Sigmoid colon (tissue), 7 donors: ENCODE results near the gene TMED4. TPM values are rescaled to one million over a fixed set of nuclear protein-coding genes. Genes with fewer than 3 reads are reported as not detected.
"Not testable (repeated sequence)": the region's sequence is repeated elsewhere in the genome, so short reads cannot be mapped to it uniquely, and the experiment has no call there.

Experiments used
- DNase-seq: peaks from one replicate; pipeline ENCODE4 v3.0.0-alpha.2; 2019
- H3K27ac ChIP-seq, 4 donors: fragments of 200-600 bp; sonication (generic); one replicate each; pipeline ENCODE4 v1.5.1; 2016 to 2019; ENCODE audit warnings: mild to moderate bottlenecking in 1 of 4
- H3K27me3 ChIP-seq, 3 donors: fragments of 200-600 bp; sonication (generic); one replicate each; pipeline ENCODE4 v1.5.1; 2019; ENCODE audit warnings: mild to moderate bottlenecking in 1 of 3
- H3K36me3 ChIP-seq, 4 donors: fragments of 200-600 bp; sonication (generic); one replicate each; pipeline ENCODE4 v1.5.1; 2016 to 2019
- H3K4me1 ChIP-seq, 4 donors: fragments of 200-600 bp; sonication (generic); one replicate each; pipeline ENCODE4 v1.5.1; 2017 to 2019
- H3K4me3 ChIP-seq, 4 donors: fragments of 200-600 bp; sonication (generic); one replicate each; pipeline ENCODE4 v1.5.1; 2017 to 2019; ENCODE audit warnings: mild to moderate bottlenecking in 2 of 4, moderate library complexity in 1 of 4
- H3K9me3 ChIP-seq, 4 donors: fragments of 200-600 bp in 3 of 4; sonication (generic) in 3 of 4; one replicate each; pipeline versions ENCODE4 v1.5.1 to v1.6.1; 2013 to 2019
- CTCF ChIP-seq, 4 experiments: fragments of 450-650 bp in 3 of 4; fragments of 200-600 bp in 1 of 4; IDR thresholded peaks; one replicate each; pipeline ENCODE4 v1.5.1; 2016 to 2019; ENCODE audit warnings: antibody characterized with exemption in 4 of 4, mild to moderate bottlenecking in 3 of 4, moderate library complexity in 2 of 4
- EP300 ChIP-seq, 4 donors: sonication (generic); formaldehyde crosslinking; IDR thresholded peaks; one replicate each; pipeline ENCODE4 v1.6.1; 2017; ENCODE audit warnings: antibody characterized with exemption in 4 of 4
- POLR2A ChIP-seq, 2 donors: fragments of 450-650 bp; IDR thresholded peaks; one replicate each; pipeline ENCODE4 v1.6.1; 2016; ENCODE audit warnings: antibody characterized with exemption in 2 of 2, mild to moderate bottlenecking in 2 of 2, moderate library complexity in 2 of 2
- POLR2AphosphoS5 ChIP-seq, 4 donors: sonication (generic); formaldehyde crosslinking; IDR thresholded peaks; one replicate each; pipeline ENCODE4 v1.6.1; 2017; ENCODE audit warnings: antibody characterized with exemption in 4 of 4
- WGBS, 2 donors: extraction: QIAGEN DNeasy Blood & Tissue Kit; methylation state at CpG; one replicate each; pipeline ENCODE4 v1.1.7; 2013; 5-methylcytosine and 5-hydroxymethylcytosine counted together
- intact Hi-C: fragments of 100-400 bp; cut with DNase I; formaldehyde crosslinking; loops from one replicate; pipeline ENCODE4 v1.15.1; 2023
- polyA plus RNA-seq, 3 donors: library from polyadenylated mRNA; stranded (reverse); fragments of 200-250 nt; gene quantifications; one replicate each; pipeline ENCODE4 v1.2.3, GENCODE V29; 2013
- total RNA-seq, 4 donors: library from RNA; depleted of rRNA; stranded (reverse); fragments of >200 nt; gene quantifications; one replicate each; pipeline ENCODE4 v1.1.0, GENCODE V29; 2016
- donor health status: healthy with polysubstance abuse.
- donor health status: Bipolar disorder and iron deficiency.
- donor health status: healthy.

The TMED4 gene
- total and polyA plus RNA-seq, 7 donors = 18.6 to 209 (median 114) TPM

DNA sequence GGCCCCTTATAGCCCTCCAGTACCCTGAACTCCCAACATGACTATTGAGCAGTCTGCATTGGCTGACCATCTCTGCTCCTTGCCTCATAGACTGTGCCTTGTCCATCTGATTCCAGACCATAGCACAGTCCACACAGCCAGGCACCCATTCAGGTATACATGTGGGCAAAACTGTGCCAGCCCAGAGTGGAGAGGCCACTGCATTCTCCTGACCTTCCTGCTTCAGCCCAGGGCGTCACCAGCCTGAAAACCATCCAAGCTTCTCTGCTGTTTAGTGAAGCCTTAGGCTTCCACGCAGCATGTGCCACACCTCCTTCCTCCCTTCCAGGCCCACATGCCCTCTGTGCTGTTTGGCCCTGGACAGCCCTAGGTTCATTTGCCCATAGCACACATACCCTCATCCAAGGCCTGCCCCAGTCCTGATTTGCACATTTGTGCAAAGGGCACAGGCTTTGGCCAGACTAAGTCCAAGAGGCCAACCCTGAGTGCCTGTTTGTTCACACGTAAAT, 18.8 kb downstream of the TMED4 start:
- intact Hi-C loops = no loop called here
- peaks cover 7 to 45% (median 23%) of the 10 kb centered on the region in 4 donors for H3K36me3 ChIP-seq

DNA sequence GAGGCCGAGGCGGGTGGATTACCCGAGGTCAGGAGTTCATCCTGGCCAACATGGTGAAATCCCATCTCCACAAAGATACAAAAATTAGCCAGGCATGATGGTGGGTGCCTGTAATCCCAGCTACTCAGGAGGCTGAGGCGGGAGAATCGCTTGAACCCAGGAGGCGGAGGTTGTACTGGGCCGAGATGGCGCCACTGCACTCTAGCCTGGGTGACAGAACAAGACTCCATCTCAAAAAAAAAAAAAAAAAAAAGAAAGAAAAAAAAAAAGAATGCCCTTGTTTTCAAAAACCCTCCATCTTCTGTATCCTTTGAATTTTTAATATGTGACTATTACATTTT, 19.4 kb downstream of the TMED4 start:
- H3K27me3 ChIP-seq, DNase-seq, H3K27ac ChIP-seq, intact Hi-C loops, H3K9me3 ChIP-seq, H3K4me1 ChIP-seq, H3K4me3 ChIP-seq: not testable (repeated sequence)
- WGBS, 2 donors = 66 to 87% methylated on average over 8 of the region's 8 CpGs
- H3K36me3 ChIP-seq = peaks cover under 1 to 39% (median 17%) of the 10 kb centered on the region in 4 donors

More for the DNA sequence above, 18.8 kb downstream of the TMED4 start:
- H3K4me1 ChIP-seq = no peaks in the 10 kb centered on the region
- no peaks in the 10 kb centered on the region for H3K9me3 ChIP-seq
- no peak overlapping the region for H3K4me3 ChIP-seq
- 84 to 89% methylated on average over 3 of the region's 3 CpGs for WGBS, 2 donors
- H3K27me3 ChIP-seq = no peaks in the 10 kb centered on the region
- DNase-seq = no peak
- TF ChIP-seq POLR2A (IDR thresholded peaks at IDR 0.05) (no peak), CTCF (IDR thresholded peaks at IDR 0.05) (no peak), POLR2AphosphoS5 (IDR thresholded peaks at IDR 0.05) (no peak), EP300 (IDR thresholded peaks at IDR 0.05) (no peak)
- H3K27ac ChIP-seq = no peak overlapping the region

GRCh38 chr7:44561962-44562621, 19.9 kb downstream of the TMED4 start:
- 40 to 79% methylated on average over 7 of the region's 7 CpGs for WGBS, 2 donors
- DNase-seq = no peak
- Histone ChIP-seq H3K4me3 (no peak overlapping the region), H3K27me3 (no peaks in the 10 kb centered on the region), H3K4me1 (no peaks in the 10 kb centered on the region), H3K36me3 (peaks cover 0 to 34% (median 12%) of the 10 kb centered on the region in 4 donors), H3K9me3 (no peaks in the 10 kb centered on the region), H3K27ac (no peak overlapping the region)
- no peak for TF ChIP-seq EP300 (IDR thresholded peaks at IDR 0.05)
- peak in 1 of 4 donors; percentile 3 for TF ChIP-seq POLR2AphosphoS5 (IDR thresholded peaks at IDR 0.05)
- intact Hi-C loops = no loop called here

DNA sequence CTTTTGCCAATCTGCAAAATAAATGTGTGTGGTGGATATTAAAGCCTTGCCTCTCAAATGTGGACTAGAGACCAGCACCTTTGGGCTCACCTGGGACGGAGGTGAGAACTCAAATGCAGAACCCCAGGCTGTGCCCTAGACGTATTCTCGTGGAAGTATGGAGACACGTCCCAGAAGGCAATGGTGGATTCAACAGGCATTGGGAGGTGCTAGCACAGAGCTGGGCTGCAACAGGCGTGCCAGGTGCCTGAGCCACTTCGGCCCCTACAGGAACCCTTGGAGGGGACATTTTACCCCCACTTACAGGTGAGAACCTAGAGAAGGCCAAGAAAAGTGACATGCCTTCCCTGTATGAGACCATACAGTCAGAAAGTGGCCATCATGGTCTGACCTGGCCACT, 20.6 kb downstream of the TMED4 start:
- H3K36me3 ChIP-seq = peaks cover 0 to 28% (median 9%) of the 10 kb centered on the region in 4 donors
- TF ChIP-seq CTCF (IDR thresholded peaks at IDR 0.05) = no peak
- TF ChIP-seq EP300 (IDR thresholded peaks at IDR 0.05) = no peak
- TF ChIP-seq POLR2AphosphoS5 (IDR thresholded peaks at IDR 0.05) = peak in 1 of 4 donors; percentile 3
- TF ChIP-seq POLR2A (IDR thresholded peaks at IDR 0.05) = no peak
- intact Hi-C loops = no loop called here
- no peak for DNase-seq
- no peaks in the 10 kb centered on the region for H3K9me3 ChIP-seq
- no peak overlapping the region for H3K27ac ChIP-seq
- H3K4me1 ChIP-seq = no peaks in the 10 kb centered on the region
- no peaks in the 10 kb centered on the region for H3K27me3 ChIP-seq
- H3K4me3 ChIP-seq = no peak overlapping the region
- WGBS, 2 donors = 87 to 93% methylated on average over 6 of the region's 6 CpGs

GRCh38 chr7:44559485-44559884, 22.5 kb downstream of the TMED4 start:
- intact Hi-C loops = no loop called here
- peak in 1 of 4 donors; percentile 6 for TF ChIP-seq POLR2AphosphoS5 (IDR thresholded peaks at IDR 0.05)
- no peak for TF ChIP-seq EP300 (IDR thresholded peaks at IDR 0.05)
- Histone ChIP-seq H3K4me1 (no peaks in the 10 kb centered on the region), H3K9me3 (no peaks in the 10 kb centered on the region), H3K27me3 (no peaks in the 10 kb centered on the region), H3K27ac (no peak overlapping the region), H3K4me3 (no peak overlapping the region), H3K36me3 (peaks cover 0 to 8% (median under 1%) of the 10 kb centered on the region in 4 donors)
- 91 to 95% methylated on average over 4 of the region's 4 CpGs for WGBS, 2 donors
- DNase-seq = no peak

DNA sequence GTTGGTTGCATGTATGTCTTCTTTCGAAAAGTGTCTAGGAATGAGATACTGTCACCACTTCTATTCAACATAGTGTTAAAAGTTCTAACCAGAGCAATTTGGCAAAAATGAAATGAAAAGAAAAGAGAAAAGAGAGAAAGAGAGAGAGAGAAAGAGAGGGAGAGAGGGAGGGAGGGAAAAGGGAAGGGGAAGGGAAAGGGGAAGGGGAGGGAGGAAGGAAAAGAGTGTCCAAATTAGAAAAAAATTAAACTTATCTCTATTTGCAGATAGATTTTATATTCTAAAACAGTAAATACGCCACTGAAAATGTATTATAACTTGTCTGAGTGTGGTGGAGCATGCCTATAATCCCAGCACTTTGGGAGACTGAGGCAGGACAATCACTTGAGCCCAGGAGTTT, 24.5 kb downstream of the TMED4 start:
- intact Hi-C loops = no loop called here
- Histone ChIP-seq H3K9me3 (no peaks in the 10 kb centered on the region), H3K4me3 (no peak overlapping the region), H3K36me3 (no peaks in the 10 kb centered on the region), H3K27me3 (no peaks in the 10 kb centered on the region), H3K4me1 (no peaks in the 10 kb centered on the region), H3K27ac (no peak overlapping the region)
- DNase-seq = no peak
- 87 to 92% methylated on average over 2 of the region's 2 CpGs for WGBS, 2 donors
- TF ChIP-seq CTCF (IDR thresholded peaks at IDR 0.05) (no peak), EP300 (IDR thresholded peaks at IDR 0.05) (no peak), POLR2AphosphoS5 (IDR thresholded peaks at IDR 0.05) (no peak), POLR2A (IDR thresholded peaks at IDR 0.05) (no peak)
